T-helper 22 cell (primary cell): ENCODE measurements around the gene SYNE1.
"Not testable (repeated sequence)": the region's sequence is repeated elsewhere in the genome, so short reads cannot be mapped to it uniquely, and the experiment has no call there.

ENCODE experiments used
- DNase-seq: peaks from one replicate; pipeline ENCODE4 v3.0.0-alpha.2; 2020; ENCODE audit warnings: low read depth

The SYNE1 gene

DNA sequence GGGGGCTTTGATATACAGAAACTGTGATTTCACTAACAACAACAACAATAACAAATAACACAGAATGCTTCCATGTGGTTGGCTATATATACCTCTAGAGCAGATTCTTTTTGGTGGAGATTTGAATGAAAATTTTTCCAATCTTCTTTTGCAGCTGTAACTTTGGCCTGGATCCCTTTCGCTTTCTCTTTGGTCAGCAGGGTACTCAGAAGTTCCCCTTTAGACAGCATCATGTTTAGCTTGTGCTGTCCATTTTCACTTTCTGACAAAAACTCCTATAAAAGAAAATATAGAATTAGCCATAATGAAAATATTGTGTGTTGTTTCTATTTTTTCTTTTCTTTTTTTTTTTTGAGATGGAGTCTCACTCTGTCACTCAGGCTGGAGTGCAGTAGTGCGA is 264.2 kb downstream of the SYNE1 start:
- DNase-seq, result no peak

DNA sequence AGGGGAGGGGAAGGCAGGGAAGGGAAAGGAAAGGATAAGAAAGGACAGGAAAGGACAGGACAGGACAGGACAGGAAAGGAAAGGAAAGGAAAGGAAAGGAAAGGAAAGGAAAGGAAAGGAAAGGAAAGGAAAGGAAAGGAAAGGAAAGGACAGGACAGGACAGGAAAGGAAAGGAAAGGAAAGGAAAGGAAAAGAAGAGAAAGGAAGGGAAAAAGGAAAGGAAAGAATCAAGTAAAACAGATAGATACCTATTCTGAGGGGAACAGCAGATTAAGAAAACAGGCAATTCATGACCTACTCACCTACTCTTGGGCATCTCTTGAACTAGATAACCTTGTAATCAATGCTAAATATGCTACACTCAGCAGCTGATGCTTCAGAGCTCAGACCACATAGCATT is 265.4 kb downstream of the SYNE1 start:
- no peak for DNase-seq

DNA sequence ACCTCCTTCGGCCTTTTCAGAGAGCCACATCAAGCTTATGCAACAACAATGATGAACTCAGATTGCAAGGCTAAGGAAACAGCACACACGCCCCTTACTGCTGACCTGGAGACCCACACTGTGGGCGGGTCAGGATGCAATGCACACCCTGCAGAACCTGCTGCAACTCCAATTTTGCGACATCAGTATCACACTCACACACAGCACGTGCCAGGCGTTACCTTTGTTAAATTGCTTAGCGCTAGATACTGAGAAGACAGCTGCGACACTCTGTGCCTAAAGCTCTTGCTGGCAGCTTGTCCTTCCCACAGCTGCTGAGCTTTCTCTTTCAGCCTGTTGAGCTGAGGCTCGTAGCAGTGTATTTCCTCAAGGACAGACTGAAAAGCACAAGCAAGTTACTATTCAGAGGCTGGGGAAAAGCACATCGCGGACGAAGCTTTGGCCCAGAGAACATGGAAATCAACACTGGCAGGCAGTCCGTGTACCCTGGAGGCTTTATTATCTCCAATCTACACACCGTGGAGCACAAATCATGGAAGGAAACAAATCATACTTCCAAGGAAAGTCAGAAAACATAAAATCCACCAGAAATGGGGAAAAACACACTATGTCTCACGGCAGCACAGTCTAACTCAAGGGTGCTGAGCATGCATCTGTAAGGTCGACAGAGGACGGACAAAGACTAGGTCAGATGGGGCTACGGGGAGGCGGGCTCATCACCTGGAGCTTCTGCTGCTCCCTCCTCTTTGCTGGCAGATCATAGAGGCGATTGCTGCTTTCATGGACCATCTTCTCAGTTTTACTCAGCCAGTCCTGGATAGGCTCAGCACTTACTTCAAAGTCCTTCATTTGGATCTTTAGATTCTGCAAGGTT is 268.2 kb downstream of the SYNE1 start:
- DNase-seq, result no peak

DNA sequence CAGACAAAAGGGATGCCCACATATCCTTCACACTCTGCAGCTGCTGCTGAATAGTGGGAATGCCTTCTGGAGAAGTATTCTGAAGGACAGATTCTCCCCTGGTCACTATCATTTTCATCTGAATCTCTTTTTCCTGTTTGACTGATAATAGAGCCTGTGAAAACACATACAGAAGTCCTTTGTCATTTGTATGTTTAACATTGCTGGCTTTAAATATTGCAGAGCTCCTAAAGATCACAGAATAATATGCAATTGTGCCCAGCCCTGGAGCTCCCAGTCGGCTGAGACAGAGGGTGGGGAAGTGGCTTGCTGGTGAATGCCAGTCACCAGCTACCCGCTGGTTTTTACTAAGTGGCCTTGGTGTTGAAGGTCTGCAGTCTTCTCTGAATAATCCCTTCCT is 272.3 kb downstream of the SYNE1 start:
- no peak for DNase-seq

DNA sequence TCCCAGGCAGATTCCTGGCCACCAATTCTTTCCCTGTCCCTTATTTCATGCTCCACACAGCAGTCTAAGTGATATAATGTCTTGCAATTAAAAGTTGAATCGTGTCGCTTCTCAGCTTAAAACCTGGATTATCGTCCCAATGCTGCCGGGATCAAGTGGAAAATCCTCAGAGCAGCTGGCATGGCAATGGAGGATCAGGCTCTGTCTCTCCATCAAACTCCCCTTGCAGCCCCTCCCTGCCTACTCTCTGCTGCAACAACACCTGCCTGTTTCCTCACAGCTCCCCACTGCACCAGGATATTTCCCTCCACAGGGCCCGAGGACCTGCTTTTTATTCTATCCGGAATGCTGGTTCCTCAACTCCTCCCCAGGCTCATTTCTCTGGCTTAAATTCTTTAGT is 277.1 kb downstream of the SYNE1 start:
- DNase-seq, result no peak

DNA sequence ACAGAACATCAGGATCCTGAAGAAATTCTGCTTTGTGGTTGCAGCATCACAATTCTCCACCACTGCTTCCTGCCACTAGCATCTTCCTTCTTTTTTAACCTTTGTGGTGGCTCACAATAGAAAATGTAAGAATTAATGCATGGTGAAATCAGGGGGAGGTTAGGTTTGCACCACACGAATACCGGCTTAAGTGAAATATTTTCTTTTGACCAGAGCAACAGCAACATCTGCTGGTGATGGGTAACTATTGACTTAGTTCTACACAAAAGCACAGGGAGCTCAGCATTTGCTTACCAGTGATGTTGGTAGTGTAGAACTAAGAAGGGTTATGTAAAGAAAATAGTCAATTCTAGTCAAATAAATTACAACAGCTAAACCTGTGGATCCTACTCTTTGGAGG is 280.5 kb downstream of the SYNE1 start:
- no peak for DNase-seq

DNA sequence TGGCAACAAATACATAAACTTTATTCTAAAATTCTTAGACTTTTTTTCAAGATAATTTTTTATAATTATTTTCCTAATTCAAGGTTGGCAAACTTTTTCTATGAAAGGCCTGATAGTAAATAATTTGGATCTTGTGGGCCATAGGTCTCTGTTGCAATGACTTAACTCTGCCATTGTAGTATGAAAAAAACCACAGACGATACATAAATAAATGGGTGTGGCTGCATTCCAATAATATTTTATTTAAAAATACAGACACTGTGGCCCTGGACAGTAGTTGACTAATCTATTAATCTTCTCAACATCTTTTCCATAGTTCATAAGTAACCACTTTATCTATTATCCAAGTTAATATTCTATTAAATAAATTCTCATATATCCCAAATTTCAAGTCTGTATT is 281.1 kb downstream of the SYNE1 start:
- DNase-seq, result no peak

DNA sequence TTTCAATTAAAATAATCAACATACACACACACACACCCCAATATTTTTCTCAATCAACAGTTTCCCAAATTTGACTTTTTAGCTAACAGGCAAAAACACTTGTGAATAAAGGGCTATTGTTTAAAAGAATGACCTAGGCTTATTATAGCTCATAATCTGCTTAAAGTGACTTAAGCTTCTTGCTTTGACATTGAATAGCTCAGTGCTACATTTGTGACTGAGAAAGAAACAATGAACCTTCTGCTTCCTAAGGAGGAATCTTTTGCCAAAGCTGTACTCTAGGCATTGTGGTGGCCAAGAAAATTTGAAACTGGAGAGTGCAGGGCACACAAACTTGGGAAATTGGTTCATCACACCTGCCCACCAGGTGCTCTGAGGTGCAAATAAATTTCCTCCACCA is 282.0 kb downstream of the SYNE1 start:
- DNase-seq, result no peak

DNA sequence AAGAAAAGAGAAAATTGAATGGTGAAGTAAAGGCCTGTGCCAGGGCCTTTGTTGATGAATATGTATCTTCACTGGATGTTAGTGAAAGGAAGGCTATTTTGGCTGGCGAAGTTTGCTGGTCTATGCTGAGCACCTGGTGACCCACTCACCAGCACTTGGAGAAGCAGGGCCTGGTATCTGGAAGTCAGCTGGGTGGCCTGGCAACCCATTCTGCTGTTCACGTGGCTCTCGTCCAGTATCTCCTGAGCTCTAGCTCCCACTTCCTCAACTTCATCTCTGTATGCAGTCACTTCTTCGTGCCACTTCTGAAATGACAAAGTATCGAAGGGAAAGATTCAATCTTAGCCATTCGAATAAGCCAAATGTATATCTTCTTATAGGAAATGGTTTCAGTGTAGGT is 283.7 kb downstream of the SYNE1 start:
- no peak for DNase-seq

DNA sequence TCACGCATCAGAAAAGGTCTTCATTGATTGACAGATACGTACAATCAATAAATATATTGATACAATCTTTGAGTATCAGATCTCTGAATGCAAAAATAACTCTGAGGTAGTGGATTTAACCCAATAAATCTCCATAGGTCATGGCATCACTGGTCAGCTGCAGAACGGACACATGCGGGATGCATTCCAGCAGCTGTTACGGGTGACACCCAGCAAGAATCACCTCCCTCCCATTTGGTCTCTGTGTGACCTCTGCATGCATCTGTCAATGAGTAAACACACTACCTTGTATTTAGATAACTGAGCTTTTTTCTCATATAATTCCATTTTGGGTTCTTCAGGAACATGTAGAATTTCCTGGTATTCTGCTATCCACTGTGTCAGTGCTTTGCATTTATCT is 285.4 kb downstream of the SYNE1 start:
- no peak for DNase-seq

DNA sequence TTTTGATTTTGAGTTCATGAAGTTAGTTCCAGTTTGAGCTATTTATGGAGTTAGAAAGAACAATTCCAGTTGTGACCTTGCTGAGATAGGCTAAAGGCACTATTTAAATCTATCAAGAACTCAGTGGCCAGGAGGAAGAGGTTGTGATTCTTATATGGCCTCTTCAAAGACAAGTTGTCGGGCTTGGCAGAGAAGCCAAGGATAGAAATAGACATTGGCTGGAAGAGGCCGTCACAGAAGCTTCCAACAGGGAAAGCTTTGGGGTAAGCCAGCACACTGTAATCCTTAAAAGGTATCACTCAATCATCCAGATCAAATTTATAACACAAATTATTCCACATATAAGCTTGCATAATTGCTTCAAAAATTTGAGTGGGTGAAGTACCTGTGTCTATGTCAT is 286.1 kb downstream of the SYNE1 start:
- no peak for DNase-seq

DNA sequence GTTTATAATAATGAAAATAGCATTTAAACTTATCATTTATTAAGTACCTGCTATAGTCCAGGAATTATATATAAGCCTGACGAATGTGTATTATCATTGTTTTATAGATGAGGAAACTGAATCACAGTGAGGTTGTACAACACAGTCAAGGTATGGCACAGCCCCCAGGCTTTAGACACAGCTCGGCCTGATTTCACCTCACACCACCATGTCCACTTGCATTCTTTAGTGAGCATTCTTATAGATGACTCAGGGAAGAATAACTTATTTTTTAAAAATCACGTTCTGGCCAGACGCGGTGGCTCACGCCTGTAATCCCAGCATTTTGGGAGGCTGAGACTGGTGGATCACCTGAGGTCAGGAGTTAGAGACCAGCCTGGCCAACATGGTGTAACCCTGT is 289.0 kb downstream of the SYNE1 start:
- DNase-seq, result no peak

DNA sequence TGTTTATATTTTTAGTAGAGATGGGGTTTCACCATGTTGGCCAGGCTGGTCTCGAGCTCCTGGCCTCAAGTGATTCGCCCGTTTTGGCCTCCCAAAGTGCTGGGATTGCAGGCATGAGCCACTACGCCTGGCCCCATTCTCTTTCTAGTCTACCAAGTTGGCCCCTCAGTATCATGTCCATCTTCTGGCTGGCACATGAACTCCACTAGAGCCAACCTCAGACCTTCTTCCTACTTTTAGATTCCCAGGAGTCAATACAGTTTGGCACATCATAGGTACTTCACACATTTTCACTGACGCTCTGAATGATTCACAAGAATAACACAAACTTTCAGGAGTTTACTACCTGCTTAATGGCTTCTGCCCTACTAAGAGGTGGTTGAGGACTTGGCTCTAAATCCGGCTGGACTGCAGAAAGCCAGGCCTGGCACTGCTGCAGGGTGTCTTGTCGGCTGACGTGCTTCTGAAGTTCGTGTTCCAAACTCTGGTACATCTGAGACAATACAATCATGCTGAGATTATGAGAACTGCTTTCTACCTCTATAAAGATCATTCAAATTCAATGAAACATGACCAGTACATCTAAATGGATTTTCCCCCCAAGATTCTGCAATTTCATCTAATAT is 293.3 kb downstream of the SYNE1 start:
- no peak for DNase-seq

DNA sequence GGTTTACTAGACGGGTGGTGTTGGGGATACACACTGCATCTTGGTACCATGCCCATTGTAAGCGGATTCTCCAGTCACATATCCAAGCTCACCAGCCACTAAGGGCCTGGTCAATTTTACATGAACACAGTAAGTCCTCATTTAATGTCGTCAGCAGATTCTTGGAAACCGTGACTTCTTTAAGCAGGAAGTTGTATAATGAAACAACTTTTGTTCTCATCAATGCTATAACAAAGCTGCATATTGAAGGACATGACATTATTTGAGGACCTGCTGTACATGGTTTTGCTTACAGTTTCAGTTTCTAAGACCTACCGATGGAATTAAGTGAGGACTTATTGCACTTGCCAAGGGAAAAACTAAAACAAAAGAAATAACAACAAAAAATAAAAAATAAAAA is 295.6 kb downstream of the SYNE1 start:
- DNase-seq, result no peak

DNA sequence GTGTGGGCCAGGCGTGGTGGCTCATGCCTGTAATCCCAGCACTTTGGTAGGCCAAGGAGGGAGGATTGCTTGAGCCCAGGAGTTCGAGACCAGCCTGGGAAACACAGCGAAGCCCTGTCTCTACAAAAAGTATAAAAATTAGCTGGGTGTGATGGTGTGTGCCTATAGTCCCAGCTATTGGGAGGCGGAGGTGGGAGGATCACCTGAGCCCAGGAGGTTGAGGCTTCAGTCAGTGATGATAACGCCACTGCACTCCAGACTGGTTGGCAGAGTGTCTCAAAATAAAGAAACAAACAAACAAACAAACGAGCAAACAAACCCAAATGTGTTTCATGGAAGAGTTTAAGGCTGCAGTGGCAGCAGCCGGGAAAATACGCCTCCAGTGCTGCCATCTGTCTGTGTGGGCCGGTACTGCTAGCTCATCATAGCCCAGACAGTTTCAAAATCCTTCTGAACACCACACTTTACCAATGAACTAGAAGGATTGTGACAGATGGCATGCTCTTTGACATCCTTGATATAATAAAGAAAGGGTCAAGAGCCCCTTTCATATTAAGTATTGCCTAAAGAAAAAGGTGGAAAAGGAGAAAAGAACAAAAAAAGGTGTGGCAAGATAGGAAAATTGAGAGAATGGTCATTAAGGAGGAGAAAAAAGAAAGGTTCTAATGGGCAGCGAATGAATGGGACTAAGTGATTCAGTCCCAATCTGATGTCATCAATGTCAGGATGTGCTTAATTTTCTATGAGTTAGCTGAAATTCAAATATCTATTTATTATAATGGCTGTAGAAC is 298.6 kb downstream of the SYNE1 start:
- DNase-seq, result peak; percentile 8

DNA sequence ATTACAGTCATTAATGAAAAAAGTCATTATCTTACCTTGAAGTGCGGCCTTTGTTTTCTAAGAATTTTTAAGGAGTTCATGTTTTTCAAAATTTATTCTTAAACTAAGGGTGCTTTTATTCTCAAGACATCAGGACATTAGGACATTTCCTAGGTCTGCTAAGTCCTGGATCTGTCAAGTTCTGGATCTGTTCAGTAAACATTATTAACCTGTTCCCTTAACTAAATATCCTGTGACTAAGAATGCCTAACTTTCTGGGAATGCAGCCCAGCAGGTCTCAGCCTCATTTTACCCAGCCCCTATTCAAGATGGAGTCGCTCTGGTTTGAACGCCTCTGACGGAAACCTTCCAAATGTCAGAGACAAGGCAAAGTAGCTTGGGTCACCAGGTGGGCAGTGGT is 302.6 kb downstream of the SYNE1 start:
- DNase-seq, result no peak

DNA sequence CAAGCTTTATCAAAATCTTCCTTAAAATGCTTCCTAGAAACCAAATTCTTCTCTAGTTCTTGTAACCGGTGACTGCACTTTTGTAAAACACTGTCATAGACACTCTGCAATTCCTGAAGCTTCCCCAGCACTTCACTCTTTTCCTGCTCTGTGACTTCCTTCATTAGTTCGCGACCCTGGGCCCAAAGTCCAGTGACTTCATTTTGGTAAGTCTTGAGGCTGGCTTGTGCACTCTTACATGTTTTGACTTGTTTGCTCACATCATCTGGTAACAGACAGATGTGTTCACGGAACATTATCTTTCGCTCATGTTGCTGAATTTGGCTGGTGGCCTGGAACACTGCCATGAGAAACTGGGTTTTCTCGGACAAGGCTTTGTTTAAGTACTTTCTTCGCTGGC is 306.2 kb downstream of the SYNE1 start:
- DNase-seq, result no peak

DNA sequence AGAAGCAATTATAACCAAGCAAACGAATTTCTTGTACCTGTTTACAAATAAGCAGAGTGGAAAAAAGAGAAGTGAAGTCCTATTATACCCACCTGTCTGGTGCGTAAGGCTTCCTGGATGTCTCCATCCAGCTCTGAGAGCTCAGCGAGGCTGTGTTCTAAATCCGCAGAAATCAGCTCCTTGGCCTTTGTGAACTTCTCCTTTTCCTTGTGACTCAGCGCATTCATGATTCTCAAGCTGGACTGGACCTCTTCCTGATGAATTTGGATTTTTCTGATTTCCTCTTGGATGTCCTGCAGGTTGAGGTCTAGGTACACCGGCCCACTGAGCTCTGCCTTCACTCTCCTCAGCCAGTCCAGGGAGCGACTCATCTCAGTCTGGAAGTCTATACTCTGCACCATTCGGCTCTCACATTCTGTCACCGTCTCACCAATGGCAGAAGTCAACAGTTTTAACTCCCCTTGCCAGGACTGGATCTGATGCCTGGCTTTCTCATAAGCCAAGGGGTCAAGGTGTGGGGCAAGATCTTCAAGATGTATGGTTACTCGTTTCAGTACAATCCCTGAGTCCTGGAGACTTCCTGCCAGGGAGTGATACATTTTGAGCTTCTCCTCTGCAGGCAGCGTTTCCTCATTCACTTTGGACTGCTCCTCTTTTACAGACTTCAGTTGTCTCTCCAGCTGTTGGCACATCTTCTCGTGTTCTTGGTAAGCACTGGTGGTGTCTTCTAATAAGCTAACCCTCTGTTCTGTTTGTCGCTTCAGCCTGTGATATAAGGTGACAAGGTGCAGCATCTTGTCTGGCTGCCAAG is 307.3 kb downstream of the SYNE1 start:
- no peak for DNase-seq

DNA sequence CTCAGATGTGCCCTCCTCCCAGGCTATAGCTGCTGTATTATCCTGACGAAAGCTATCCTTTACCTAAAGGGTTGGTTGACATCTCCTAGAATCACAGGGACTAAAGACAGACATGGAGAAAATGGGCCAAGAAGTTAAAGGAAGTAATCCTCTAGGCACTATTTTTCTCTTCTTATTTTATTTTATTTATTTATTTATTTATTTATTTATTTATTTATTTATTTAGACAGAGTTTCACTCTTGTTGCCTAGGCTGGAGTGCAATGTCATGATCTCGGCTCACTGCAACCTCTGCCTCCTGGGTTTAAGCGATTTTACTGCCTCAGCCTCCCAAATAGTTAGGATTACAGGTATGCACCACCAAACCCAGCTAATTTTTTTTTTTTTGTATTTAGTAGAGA is 309.0 kb downstream of the SYNE1 start:
- not testable (repeated sequence) for DNase-seq

DNA sequence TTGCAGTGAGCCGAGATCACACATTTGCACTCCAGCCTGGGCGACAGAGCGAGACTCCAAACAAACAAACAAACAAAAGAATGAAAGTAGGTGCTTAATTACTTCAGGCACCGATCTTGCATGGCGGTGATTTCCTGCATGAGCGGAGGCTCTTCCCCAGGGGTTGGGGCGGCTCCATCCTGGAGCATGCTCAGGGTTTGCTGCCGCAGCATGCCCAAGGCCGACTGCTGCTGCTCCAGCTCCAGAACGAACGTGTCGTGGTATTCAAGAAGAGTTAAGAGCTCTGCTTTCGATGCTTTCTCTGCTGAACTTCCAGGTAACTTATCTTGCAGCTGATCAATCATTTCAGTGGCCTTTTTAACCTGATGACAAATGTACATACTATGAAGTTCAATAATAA is 313.8 kb downstream of the SYNE1 start:
- no peak for DNase-seq

DNA sequence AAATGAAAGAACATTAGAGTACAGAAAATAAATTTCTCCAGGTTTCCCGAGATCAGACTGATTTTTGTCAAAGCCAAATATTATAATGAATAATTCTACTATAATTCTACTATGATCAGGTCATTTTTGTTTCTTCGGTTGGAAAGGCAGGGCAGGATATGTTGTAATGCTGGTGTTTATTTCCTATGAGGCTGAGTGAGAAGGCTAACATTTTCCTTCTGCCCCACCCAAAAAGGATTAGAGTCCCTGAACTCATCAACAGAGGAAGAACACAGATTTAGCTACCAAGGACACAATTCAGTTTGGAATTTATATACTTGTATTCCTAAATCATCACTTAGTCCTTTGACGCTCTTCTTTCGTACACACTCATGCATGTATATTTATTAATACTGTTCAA is 318.9 kb downstream of the SYNE1 start:
- no peak for DNase-seq

DNA sequence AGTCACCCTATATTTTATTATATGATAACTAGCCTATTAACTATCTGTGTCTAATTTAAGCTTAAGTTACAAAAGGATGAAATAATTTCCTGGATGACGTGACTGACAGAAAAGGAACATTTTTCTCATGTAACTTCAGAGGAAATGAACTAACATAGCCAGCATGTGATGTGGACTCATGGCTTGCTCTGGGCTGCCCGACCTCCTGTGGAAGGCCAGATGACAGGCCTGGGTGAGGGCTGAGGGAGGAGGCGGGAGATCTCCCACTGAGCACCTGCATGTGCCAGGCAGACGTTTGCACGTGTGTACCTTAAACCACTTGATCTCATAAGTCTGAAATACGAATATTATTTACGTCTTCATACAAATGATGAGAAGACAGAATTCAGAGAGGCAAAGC is 321.1 kb downstream of the SYNE1 start:
- DNase-seq, result no peak
